Neural cell (in vitro differentiated cells): ENCODE results near the gene TMF1. TPM values are rescaled to one million over a fixed set of nuclear protein-coding genes. Genes with fewer than 3 reads are reported as not detected.

ENCODE experiments used
- H2AFZ ChIP-seq: fragments of 200-600, 300-800 bp; sonication (generic), shearing (Covaris generic); 2 replicates; pipeline ENCODE4 v1.6.0; 2014; ENCODE audit warnings: low read depth, mild to moderate bottlenecking, antibody characterized with exemption, low read length, moderate library complexity
- H3F3A ChIP-seq: fragments of 200-600 bp; shearing (Covaris generic); 2 replicates; pipeline ENCODE4 v1.6.1; 2016; ENCODE audit warnings: mild to moderate bottlenecking, moderate library complexity, mixed read lengths, antibody characterized with exemption, low read length; ENCODE audit not compliant: insufficient read depth, poor library complexity, severe bottlenecking
- H3K27ac ChIP-seq: fragments of 200-600, 300-800 bp; sonication (generic), shearing (Covaris generic); 2 replicates; pipeline ENCODE4 v1.5.1; 2014; ENCODE audit warnings: mild to moderate bottlenecking, low read length, moderate library complexity
- H3K27me3 ChIP-seq: fragments of 300-800, 200-600 bp; sonication (generic), shearing (Covaris generic); 2 replicates; pipeline ENCODE4 v1.6.0; 2014; ENCODE audit warnings: mild to moderate bottlenecking, low read depth, low read length, moderate library complexity; ENCODE audit not compliant: insufficient read depth
- H3K36me3 ChIP-seq: fragments of 300-800, 200-600 bp; sonication (generic), shearing (Covaris generic); 2 replicates; pipeline ENCODE4 v1.5.1; 2014; ENCODE audit warnings: mild to moderate bottlenecking, antibody characterized with exemption, low read length, moderate library complexity; ENCODE audit not compliant: insufficient read depth
- H3K4me2 ChIP-seq: fragments of 300-800, 200-600 bp; sonication (generic), shearing (Covaris generic); 2 replicates; pipeline ENCODE4 v1.6.0; 2014; ENCODE audit warnings: mild to moderate bottlenecking, low read length
- H3K4me3 ChIP-seq: fragments of 300-800, 200-600 bp; sonication (generic), shearing (Covaris generic); 2 replicates; pipeline ENCODE4 v1.5.1; 2014; ENCODE audit warnings: mild to moderate bottlenecking, low read length, moderate library complexity
- H3K79me2 ChIP-seq: fragments of 200-600 bp; shearing (Covaris generic); replicated peaks from 2 replicates; pipeline ENCODE4 v1.6.0; 2014; ENCODE audit warnings: mild to moderate bottlenecking, low read length, moderate library complexity; ENCODE audit not compliant: insufficient read depth
- H3K9ac ChIP-seq: fragments of 300-800, 200-600 bp; sonication (generic), shearing (Covaris generic); 2 replicates; pipeline ENCODE4 v1.6.1; 2016; ENCODE audit warnings: mild to moderate bottlenecking, low read length, mixed read lengths
- H3K9me2 ChIP-seq: fragments of 200-600 bp; shearing (Covaris generic); 2 replicates; pipeline ENCODE4 v1.6.1; 2016; ENCODE audit warnings: mild to moderate bottlenecking, low read length, mixed read lengths; ENCODE audit not compliant: insufficient read depth
- H3K9me3 ChIP-seq: fragments of 200-600, 300-800 bp; sonication (generic), shearing (Covaris generic); 2 replicates; pipeline ENCODE4 v1.6.1; 2016; ENCODE audit warnings: mild to moderate bottlenecking, mixed run types, low read length, moderate library complexity, mixed read lengths
- H4K20me1 ChIP-seq: fragments of 200-600 bp; shearing (Covaris generic); 2 replicates; pipeline ENCODE4 v1.6.1; 2016; ENCODE audit warnings: mild to moderate bottlenecking, mixed run types; ENCODE audit not compliant: insufficient read depth
- EP300 ChIP-seq: fragments of 450-650 bp; conservative IDR thresholded peaks from 2 replicates; pipeline ENCODE4 v1.6.1; 2014; ENCODE audit warnings: antibody characterized with exemption, mild to moderate bottlenecking, moderate library complexity; ENCODE audit not compliant: poor library complexity, severe bottlenecking
- EZH2 ChIP-seq: fragments of 200-600, 300-800 bp; shearing (Covaris generic), sonication (generic); IDR thresholded peaks from 2 replicates; pipeline ENCODE4 v1.6.1; 2014; ENCODE audit warnings: antibody characterized with exemption, low read length, borderline replicate concordance, mild to moderate bottlenecking; ENCODE audit not compliant: insufficient read depth, poor library complexity, severe bottlenecking
- MXI1 ChIP-seq: fragments of 450-650 bp; conservative IDR thresholded peaks from 2 replicates; pipeline ENCODE4 v1.6.1; 2014; ENCODE audit warnings: antibody characterized with exemption, mild to moderate bottlenecking; ENCODE audit not compliant: poor library complexity, severe bottlenecking
- POLR2AphosphoS5 ChIP-seq: IDR thresholded peaks from 2 replicates; pipeline ENCODE4 v1.6.1; 2012
- RAD21 ChIP-seq: fragments of 450-650 bp; conservative IDR thresholded peaks from 2 replicates; pipeline ENCODE4 v1.6.1; 2014; ENCODE audit warnings: antibody characterized with exemption, mild to moderate bottlenecking, moderate library complexity
- REST ChIP-seq: IDR thresholded peaks from 2 replicates; pipeline ENCODE4 v1.6.1; 2012; ENCODE audit warnings: borderline replicate concordance
- SMC3 ChIP-seq: fragments of 450-650 bp; conservative IDR thresholded peaks from 2 replicates; pipeline ENCODE4 v1.6.1; 2014; ENCODE audit warnings: antibody characterized with exemption, mild to moderate bottlenecking, moderate library complexity; ENCODE audit not compliant: poor library complexity
- TAF1 ChIP-seq: IDR thresholded peaks from 2 replicates; pipeline ENCODE4 v1.6.1; 2012; ENCODE audit warnings: low read depth
- polyA plus RNA-seq: library from polyadenylated mRNA; depleted of rRNA; stranded (reverse); fragments of >200 nt; gene quantifications from 2 replicates; pipeline ENCODE4 v1.2.3, GENCODE V29; 2014
- small RNA-seq, 3 experiments: library from RNA; depleted of rRNA; stranded (forward); fragments of <200 nt; gene quantifications; one replicate each; pipeline ENCODE3, GENCODE V24; 2012
- TF ChIP-seq, protein P1 (sequence below): fragments of 450-650 bp; IDR thresholded peaks from 2 replicates; pipeline ENCODE4 v1.5.1; 2014; ENCODE audit warnings: antibody characterized with exemption, mild to moderate bottlenecking, moderate library complexity; ENCODE audit not compliant: poor library complexity, severe bottlenecking

Gene TMF1
- polyA plus RNA-seq, 1 donor from 2014 or later: 21.4 TPM

- TF ChIP-seq REST (no peak), SMC3 (peak; percentile 95), TAF1 (no peak), MXI1 (no peak), EP300 (peak; percentile 11), POLR2AphosphoS5 (peak; percentile 17), EZH2 (no peak), RAD21 (peak; percentile 98)
- TF ChIP-seq, protein P1, sequence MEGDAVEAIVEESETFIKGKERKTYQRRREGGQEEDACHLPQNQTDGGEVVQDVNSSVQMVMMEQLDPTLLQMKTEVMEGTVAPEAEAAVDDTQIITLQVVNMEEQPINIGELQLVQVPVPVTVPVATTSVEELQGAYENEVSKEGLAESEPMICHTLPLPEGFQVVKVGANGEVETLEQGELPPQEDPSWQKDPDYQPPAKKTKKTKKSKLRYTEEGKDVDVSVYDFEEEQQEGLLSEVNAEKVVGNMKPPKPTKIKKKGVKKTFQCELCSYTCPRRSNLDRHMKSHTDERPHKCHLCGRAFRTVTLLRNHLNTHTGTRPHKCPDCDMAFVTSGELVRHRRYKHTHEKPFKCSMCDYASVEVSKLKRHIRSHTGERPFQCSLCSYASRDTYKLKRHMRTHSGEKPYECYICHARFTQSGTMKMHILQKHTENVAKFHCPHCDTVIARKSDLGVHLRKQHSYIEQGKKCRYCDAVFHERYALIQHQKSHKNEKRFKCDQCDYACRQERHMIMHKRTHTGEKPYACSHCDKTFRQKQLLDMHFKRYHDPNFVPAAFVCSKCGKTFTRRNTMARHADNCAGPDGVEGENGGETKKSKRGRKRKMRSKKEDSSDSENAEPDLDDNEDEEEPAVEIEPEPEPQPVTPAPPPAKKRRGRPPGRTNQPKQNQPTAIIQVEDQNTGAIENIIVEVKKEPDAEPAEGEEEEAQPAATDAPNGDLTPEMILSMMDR: peak; percentile 97
- Histone ChIP-seq H3K9ac (no peak overlapping the region), H2AFZ (no peak overlapping the region), H3K9me3 (no peaks in the 10 kb centered on the region), H3K27ac (no peak overlapping the region), H4K20me1 (no peaks in the 10 kb centered on the region), H3K9me2 (no peaks in the 10 kb centered on the region), H3K4me2 (no peak overlapping the region), H3F3A (no peaks in the 10 kb centered on the region), H3K36me3 (no peaks in the 10 kb centered on the region), H3K79me2 (no peaks in the 10 kb centered on the region), H3K4me3 (no peak overlapping the region), H3K27me3 (no peaks in the 10 kb centered on the region)
Observed at GRCh38 chr3:68972358-68972979, 79.7 kb downstream of the TMF1 start.

Small RNA genes lying within 50 kb of the gene (small RNA-seq; reads per million reads assigned to genes)
- 0 to 0.49 (median 0) reads per million in 3 experiments for gene MIR3136

Other genes with a start within 250 kb of the TMF1 start
- 0.19 TPM in 1 of 2 replicates, not detected in the other for gene TAFA4, start 119.8 kb downstream of the TMF1 start, polyA plus RNA-seq
- 3.2 and 5.2 TPM in 2 replicates for gene EOGT, start 38.6 kb downstream of the TMF1 start, polyA plus RNA-seq
- 119 and 168 TPM in 2 replicates for gene UBA3, start 28.0 kb upstream of the TMF1 start, polyA plus RNA-seq
- 91.2 and 108 TPM in 2 replicates for gene ARL6IP5, start 32.6 kb upstream of the TMF1 start, polyA plus RNA-seq
- not detected in 2 replicates for gene LMOD3, start 70.3 kb upstream of the TMF1 start, polyA plus RNA-seq